Chondrocyte (in vitro differentiated cells): ENCODE results near the gene ASCC3. TPM values are rescaled to one million over a fixed set of nuclear protein-coding genes. Genes with fewer than 3 reads are reported as not detected.

ENCODE experiments used
- DNase-seq: peaks from one replicate; pipeline ENCODE4 v3.0.0; 2021; ENCODE audit warnings: mixed read lengths, low spot score
- H3K27ac Mint-ChIP-seq: one replicate; pipeline ENCODE4 v1.8.0; 2021; ENCODE audit warnings: mild to moderate bottlenecking, moderate library complexity, mixed read lengths; ENCODE audit not compliant: unreplicated experiment
- H3K27me3 Mint-ChIP-seq: 2 replicates; pipeline ENCODE4 v1.8.0; 2021; ENCODE audit warnings: low read depth, mixed read lengths
- H3K36me3 Mint-ChIP-seq: 2 replicates; pipeline ENCODE4 v1.8.0; 2021; ENCODE audit warnings: low read depth, mixed read lengths
- H3K4me1 Mint-ChIP-seq: 2 replicates; pipeline ENCODE4 v1.8.0; 2021; ENCODE audit warnings: low read depth, mild to moderate bottlenecking, mixed read lengths
- H3K4me3 Mint-ChIP-seq: one replicate; pipeline ENCODE4 v1.8.0; 2021; ENCODE audit warnings: mild to moderate bottlenecking, moderate library complexity, mixed read lengths; ENCODE audit not compliant: unreplicated experiment
- H3K9me3 Mint-ChIP-seq: 2 replicates; pipeline ENCODE4 v1.8.0; 2021; ENCODE audit warnings: low read depth, mixed read lengths
- CTCF ChIP-seq: fragments of 200-600 bp; sonication (generic); IDR thresholded peaks from 2 replicates; pipeline ENCODE4 v1.5.0; 2021; ENCODE audit warnings: antibody characterized with exemption, mild to moderate bottlenecking, moderate library complexity
- total RNA-seq: library from RNA; stranded (reverse); gene quantifications from 3 replicates; pipeline ENCODE4 v1.2.1, GENCODE V29; 2021

ASCC3 gene
- total RNA-seq, 1 donor from 2014 or later = 54.3 TPM

- no peak for TF ChIP-seq CTCF
- Mint-ChIP-seq H3K4me3 (no peak overlapping the region), H3K4me1 (no peaks in the 10 kb centered on the region), H3K9me3 (no peaks in the 10 kb centered on the region), H3K36me3 (no peaks in the 10 kb centered on the region), H3K27me3 (no peaks in the 10 kb centered on the region), H3K27ac (no peak overlapping the region)
- DNase-seq = no peak
Observed at GRCh38 chr6:100905067-100905466, 23.9 kb upstream of the ASCC3 start.

DNA sequence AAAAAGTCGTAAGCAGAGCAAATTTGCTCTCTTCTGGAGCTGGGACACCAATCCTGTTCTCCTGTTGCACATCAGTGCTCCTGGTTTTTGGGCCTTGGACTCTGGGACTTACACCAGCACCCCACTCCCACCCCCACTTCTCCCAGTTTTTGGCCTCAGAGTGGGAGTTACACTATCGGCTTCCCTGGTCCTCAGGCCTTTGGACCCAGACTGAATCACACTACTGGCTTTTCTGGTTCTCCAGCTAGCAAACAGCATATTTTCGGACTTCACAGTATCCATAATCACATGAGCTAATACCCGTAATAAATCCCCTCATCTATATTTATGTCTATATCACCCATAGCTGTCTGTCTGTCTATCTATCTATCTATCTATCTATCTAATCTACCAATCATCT lies 23.2 kb upstream of the ASCC3 start:
- no peak for DNase-seq
- Mint-ChIP-seq H3K27me3 (no peaks in the 10 kb centered on the region), H3K27ac (no peak overlapping the region), H3K4me3 (no peak overlapping the region), H3K4me1 (no peaks in the 10 kb centered on the region), H3K9me3 (no peaks in the 10 kb centered on the region), H3K36me3 (no peaks in the 10 kb centered on the region)
- no peak for TF ChIP-seq CTCF

DNA sequence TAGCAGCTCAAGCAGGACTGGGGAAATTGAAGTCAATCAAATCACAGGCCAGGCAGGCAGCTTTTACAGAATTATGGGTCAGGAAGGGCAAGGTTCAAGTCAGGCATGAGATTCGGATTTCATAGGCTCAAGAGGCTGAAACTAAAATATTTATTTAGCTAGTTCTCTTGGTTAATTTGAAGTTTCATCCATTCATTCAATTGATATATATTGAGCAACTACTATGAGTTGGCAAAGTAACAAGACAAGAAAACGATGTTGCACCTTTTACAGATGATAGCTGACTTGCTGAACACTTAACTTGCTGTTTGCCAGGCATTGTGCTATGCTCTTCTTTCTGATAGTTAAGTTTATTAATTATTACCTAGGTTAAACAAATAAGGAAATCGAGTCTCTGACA lies 20.5 kb upstream of the ASCC3 start:
- peaks cover 4% of the 10 kb centered on the region for H3K9me3 Mint-ChIP-seq
- no peaks in the 10 kb centered on the region for H3K4me1 Mint-ChIP-seq
- no peak for DNase-seq
- H3K36me3 Mint-ChIP-seq = peaks cover 2% of the 10 kb centered on the region
- no peak overlapping the region for H3K4me3 Mint-ChIP-seq
- H3K27me3 Mint-ChIP-seq = no peaks in the 10 kb centered on the region
- TF ChIP-seq CTCF = no peak
- H3K27ac Mint-ChIP-seq = no peak overlapping the region

GRCh38 chr6:100899202-100899601 lies 18.1 kb upstream of the ASCC3 start:
- Mint-ChIP-seq H3K9me3 (peaks cover 4% of the 10 kb centered on the region), H3K4me3 (no peak overlapping the region), H3K4me1 (no peaks in the 10 kb centered on the region), H3K36me3 (peaks cover 2% of the 10 kb centered on the region), H3K27me3 (no peaks in the 10 kb centered on the region), H3K27ac (no peak overlapping the region)
- no peak for DNase-seq
- no peak for TF ChIP-seq CTCF

GRCh38 chr6:100897671-100898070 lies 16.5 kb upstream of the ASCC3 start:
- no peak for DNase-seq
- no peak overlapping the region for H3K4me3 Mint-ChIP-seq
- H3K4me1 Mint-ChIP-seq = no peaks in the 10 kb centered on the region
- no peaks in the 10 kb centered on the region for H3K27me3 Mint-ChIP-seq
- H3K36me3 Mint-ChIP-seq = peaks cover 2% of the 10 kb centered on the region
- no peak overlapping the region for H3K27ac Mint-ChIP-seq
- H3K9me3 Mint-ChIP-seq = peaks cover 4% of the 10 kb centered on the region
- no peak for TF ChIP-seq CTCF
